HG03025 (cell line): ENCODE measurements around the gene BTRC.
A peak's percentile ranks its signal among the peaks of the same experiment; 100 is the strongest.
"Not testable (repeated sequence)": the region's sequence is repeated elsewhere in the genome, so short reads cannot be mapped to it uniquely, and the experiment has no call there.

ENCODE experiments used
- ATAC-seq: cut with Tn5 transposase; IDR thresholded peaks from one replicate; pipeline ENCODE4 v1.9.1; 2021; ENCODE audit warnings: mild to moderate bottlenecking, moderate library complexity; ENCODE audit not compliant: unreplicated experiment, low FRiP score

BTRC gene

GRCh38 chr10:101353692-101354327 is at the start of gene BTRC:
BTRC (plus strand) TSS chr10:101354165; CDS start chr10:101354181, 16 bp downstream.
- peak; percentile 96 for ATAC-seq

GRCh38 chr10:101304316-101304715 is 49.6 kb upstream of the BTRC start:
- ATAC-seq, result no peak

DNA sequence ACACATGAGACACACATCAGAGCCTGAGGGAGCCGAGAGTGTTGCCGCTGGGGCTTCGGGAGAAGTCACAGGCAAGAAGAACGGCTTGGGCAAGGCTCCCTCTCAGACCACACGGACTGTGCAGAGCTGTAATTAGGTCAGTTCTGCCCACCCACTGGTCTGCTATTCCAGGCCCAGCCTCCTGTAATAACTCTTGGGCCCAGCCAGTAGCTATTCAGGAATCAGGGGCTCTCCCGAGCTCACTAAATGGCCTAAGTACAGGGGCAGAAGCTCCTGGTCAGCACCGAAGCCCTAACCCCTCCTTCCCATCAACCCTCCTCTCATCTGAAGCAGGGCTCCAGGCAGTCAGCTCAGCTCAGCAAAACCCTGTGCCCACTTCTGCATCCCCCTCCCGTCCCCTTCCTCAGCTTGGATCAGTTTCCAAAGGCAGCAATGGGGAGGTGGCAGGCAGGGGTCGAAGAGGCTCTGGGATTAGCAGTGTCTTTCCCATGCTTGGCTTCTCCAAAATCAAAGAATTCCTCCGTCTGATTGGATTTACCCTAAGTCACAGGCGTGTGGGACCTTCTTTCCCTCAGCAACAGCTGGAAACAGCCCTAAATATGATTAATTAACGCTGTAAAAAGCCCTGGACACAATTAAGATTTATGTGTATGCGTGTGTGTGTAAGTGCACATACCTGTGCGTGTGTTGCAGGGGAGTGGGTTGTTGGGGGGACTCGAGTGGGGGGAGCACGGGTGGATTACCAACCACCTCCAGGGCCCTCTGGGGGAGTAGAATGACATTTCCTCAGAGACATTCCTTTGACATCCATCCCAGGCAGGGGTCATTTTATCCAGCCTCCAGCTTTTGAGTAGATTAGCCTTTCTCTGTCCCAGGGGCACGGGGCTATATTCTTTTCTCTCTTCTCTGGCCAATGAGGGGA is 48.4 kb upstream of the BTRC start:
- no peak for ATAC-seq

DNA sequence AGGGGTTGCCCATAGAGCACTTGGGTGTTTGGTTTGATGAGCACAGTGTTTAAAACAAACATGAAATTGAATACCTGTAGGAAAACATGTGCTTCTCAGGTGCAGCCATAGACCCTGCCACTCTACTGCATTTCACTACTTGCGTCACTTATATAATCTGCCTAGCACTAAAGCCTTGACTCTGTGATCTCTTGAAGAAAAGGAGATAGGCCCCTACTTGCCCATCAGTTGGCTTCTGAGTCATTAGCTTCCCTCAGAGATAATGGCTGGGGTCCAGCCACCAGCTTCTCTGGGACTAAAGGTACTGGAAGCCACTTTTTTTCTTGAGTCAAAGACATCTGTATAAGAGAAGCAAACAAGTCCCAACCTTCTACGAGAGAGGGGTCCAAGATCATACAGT is 45.9 kb upstream of the BTRC start:
- ATAC-seq, result no peak

DNA sequence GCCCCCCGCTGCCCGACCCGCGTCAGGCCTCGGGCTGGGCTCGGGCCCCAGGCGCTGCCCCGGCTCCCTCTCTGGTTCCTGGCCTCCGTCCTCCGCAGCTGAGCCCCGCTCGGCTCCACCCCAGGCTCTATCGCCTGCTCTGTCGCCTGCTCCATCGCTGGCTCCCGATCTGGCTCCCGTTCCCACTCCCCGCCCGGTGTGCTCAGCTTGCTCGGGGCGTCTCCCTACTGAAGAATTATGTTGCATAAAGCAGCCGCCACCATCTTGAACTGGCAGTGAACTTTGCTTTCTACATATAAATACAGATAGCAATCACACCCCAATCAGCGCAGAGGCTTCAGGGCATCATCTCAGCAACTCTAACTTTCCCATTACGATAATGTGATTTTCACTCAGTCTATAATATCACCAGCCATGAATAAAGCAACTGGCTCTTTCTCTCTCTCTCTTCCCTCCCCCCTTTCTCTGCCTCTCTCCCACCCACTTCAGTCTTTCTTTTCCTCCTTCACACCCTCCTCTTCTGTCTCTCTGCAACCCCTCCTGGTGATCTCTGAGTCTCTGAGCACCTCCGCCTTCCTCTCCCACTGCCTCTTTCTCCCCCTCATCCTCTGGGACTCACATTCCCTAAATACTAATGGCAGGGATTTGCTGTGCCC is 43.3 kb upstream of the BTRC start:
- no peak for ATAC-seq

DNA sequence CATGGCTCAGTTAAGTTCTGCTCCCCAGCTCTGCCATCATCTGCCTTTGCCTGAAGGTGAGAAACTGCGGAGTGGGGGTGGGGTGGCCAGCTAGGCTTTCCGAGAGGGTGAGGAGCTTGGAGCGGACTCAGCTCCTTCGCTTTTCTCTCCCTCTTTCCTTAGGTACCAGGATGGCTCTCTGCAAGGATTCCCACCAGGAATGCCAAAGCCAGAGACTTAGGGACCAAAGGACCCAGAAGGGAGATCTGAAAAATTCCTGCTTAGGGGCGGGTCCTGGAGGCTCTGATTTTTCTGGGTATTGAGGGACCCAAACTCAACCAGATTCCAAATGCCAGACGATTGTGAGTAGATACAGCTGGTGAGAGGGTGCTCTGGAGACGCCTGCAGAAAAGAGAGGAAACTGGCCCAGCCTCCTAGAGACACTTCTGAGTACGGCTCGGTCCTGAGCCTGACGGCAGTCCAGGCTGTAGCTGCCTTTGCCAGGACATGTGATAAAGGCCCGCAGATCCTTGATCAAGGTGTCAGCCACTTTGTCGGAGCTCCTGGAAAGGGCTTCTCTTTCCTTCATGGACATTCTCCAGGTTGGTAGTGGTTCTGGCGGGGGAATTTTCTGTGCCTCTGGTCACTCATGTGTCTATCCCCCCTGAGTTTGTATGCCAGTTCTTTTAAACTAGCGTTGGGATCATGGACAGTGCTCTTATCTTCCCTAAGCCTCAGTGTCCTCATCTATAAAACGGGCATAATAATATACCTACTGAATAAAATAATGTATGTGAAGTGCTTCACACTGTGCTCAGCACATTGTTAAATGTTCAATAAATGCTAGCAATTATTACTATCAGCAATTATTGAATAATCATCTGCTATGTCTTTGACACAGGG is 42.5 kb upstream of the BTRC start:
- ATAC-seq, result no peak

GRCh38 chr10:101319241-101319915 is 34.6 kb upstream of the BTRC start:
- no peak for ATAC-seq

DNA sequence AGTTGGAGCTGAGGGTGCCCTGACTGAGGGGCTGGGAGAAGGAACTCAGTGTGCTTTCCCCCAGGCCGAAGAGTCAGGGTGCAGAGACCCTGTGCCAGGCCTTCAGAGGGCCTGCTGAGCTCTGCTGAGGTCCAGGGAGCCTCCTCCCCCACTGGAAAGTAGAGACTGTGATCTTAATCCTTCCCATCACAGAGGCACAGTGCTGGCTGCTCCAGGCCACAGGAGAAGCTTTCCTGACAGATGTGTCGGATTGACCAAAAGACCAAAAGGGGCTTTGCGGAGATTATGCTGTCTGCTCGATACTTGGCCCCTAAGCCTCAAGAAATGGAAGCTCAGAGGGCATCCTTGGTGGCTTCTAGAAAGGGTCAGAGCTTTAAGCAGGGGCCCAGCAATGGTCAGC is 32.9 kb upstream of the BTRC start:
- no peak for ATAC-seq

DNA sequence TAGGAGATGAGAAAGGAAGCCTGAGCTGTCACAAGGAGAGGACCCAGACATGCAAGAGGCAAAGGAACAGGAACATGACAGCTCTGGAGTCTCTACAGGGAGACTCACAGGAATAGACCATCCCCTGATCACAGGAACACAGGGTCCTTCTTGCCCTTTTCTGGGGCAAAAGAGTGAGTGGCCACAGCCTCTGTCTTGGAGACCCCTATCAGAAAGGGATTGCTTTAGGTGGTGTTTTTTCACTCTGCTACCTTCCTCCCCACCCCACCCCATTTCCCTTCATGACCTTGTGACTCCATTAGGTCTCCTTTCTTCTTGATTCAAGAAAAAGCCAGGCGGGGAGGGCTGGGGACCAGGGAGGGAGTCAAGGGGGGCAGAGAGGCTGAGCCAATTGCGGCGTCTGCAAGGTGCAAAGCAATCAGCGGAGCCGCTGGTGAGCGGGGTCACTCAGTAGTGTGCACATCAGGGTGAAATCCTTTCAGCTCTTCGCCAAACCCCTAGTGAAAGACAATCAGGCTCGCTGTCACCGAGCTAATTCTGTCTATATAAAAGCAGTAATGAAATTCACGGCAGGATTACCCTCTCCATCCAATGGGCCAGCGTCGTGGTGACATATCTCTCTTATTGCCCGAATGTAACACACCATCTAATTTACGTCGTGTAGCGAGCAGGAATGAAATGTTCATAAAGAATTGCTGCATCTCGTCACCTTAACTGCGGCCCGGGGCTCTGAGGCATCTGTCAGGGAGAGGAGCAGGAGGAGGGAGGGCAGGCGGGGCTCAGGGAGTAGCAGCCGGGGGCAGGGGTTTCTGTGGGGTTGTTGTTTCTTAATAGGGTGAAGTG is 31.5 kb upstream of the BTRC start:
- no peak for ATAC-seq

DNA sequence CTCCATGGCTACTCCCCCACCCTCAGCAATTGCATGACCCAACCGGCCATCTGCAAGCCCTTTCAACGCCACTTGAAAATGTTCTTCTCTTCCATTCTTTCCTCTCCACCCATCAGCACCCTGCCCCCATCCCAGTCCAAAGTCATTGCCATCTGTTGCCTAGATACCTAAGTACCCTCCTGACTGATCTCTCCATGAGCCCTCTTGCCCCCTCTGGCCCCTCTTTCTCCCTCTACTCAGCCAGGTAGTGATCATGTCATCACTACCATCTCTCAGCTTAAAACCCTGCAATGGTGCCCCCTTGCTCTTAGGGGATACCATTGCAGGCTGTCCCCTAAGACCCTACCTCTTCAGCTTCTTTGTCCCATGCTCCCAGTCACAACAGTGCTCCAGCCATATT is 30.5 kb upstream of the BTRC start:
- ATAC-seq, result no peak

- ATAC-seq, result not testable (repeated sequence)
These were observed 26.5 kb upstream of the BTRC start for GRCh38 chr10:101327454-101327853.

DNA sequence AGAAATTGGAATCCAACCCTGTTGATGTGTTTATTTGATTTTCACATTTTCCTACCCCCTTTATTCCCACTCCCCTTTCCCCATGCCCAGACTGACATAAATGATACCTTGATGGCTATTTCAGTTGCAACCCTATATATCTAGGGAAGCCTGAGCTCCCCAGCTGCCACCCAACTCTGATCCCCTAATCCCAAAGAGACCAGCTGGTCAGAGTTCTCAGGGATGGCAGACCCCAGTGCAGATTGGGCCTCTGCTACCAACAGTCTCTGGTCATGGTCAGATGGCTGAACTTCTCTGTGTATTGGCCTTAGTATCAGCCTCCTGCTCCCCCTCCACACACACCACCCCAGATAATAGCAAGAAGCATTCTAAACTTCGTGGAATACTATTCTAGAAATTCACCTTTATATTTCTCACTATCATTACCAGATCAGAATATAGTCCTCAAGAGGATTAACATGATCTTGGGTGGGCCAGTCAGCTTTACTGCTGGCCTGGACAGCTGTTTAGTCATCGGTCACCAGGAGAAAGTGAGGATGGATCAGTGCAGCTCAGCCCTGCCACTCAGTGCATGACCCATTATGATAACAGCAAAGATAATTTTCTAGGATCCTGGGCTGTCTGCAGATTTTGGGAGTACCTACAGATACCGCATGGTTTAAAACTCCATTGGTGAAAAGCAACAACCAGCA is 24.5 kb upstream of the BTRC start:
- no peak for ATAC-seq

GRCh38 chr10:101330231-101330630 is 23.7 kb upstream of the BTRC start:
- ATAC-seq, result no peak

GRCh38 chr10:101330631-101331225 is 23.2 kb upstream of the BTRC start:
- no peak for ATAC-seq

GRCh38 chr10:101331956-101332355 is 22.0 kb upstream of the BTRC start:
- no peak for ATAC-seq

- not testable (repeated sequence) for ATAC-seq
These were observed 19.7 kb upstream of the BTRC start for GRCh38 chr10:101334259-101334658.

DNA sequence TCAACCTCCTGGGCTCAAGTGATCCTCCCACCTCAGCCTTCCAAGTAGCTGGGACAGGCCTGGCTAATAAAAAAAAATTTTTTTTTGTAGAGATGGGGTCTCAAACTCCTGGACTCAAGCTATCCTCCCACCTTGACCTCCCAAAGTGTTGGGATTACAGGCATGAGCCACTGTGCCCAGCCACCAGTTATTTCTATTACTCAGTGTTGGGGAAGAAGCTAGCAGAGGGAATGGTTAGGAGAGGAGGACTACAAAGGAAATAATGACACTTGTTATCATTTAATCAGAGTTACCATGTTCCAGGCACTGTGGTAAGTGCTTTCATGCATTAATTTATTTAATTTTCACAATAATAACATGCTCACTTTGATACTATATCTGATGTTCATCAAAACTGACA is 17.6 kb upstream of the BTRC start:
- ATAC-seq, result no peak

DNA sequence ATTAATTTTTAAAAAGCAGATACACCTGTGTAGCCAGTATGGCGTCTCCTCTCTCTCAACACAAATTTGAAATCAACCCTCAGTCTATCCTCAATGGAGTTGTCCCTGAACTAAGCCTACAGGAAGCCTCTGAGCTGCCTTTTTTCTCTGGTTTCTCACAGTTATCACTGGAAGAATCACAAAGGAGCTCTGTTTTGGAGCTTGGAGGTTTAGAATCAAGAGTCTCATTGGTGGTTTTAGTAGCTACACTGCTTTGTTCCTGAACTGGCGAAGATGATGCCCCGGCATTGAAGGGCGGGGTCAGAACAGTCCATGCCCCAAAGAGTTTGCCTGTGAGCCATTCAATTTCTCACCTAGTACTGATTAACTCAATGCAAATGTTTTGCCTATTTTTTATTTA is 16.1 kb upstream of the BTRC start:
- no peak for ATAC-seq
